HepG2 (cell line): ENCODE results near the gene CEACAM16. TPM values are rescaled to one million over a fixed set of nuclear protein-coding genes. Genes with fewer than 3 reads are reported as not detected.

Experiments
- ATAC-seq: fragments of 200-7000 bp; cut with Tn5 transposase; 3 replicates; pipeline ENCODE4 v1.9.1; 2020; ENCODE audit warnings: mild to moderate bottlenecking, moderate library complexity
- BruUV-seq: library from RNA; stranded (reverse); fragments of 400-500 nt; replicated peaks from 2 replicates; lab custom pipeline; 2021; lab: Mats Ljungman, UMichigan
- CTCF ChIA-PET: fragments of 300-600 bp; formaldehyde crosslinking; extraction: SDS; loops from one replicate; lab custom pipeline; 2021; ENCODE audit warnings: low total read pairs, inconsistent platforms, low intra/inter-chr PET ratio; lab: Yijun Ruan, JAX
- POLR2A ChIA-PET: fragments of 350-600 bp; sonication (Branson Sonifier 250); formaldehyde crosslinking; loops from one replicate; lab custom pipeline; 2020; ENCODE audit warnings: antibody characterized with exemption, inconsistent platforms; lab: Yijun Ruan, JAX
- DNase-seq: peaks from one replicate; pipeline ENCODE4 v3.0.0-alpha.2; 2015; ENCODE audit warnings: low spot score
- FAIRE-seq: peaks from 3 replicates; lab custom pipeline; 2011; peaks lifted over from hg19 to GRCh38; lab: Jason Lieb, UNC
- H2AFZ ChIP-seq: one replicate; pipeline ENCODE4 v1.6.1; 2011; ENCODE audit warnings: low read length, inconsistent platforms
- H3K27ac ChIP-seq: fragments of 300-600 bp; 3 replicates; pipeline ENCODE4 v1.8.0; 2011; ENCODE audit warnings: mixed run types, mild to moderate bottlenecking, mixed read lengths, low read length, inconsistent platforms; ENCODE audit not compliant: insufficient read depth; ENCODE audit errors: extremely low read length
- H3K27me3 ChIP-seq, 2 experiments: fragments of 200-600 bp in 1 of 2; 2 replicates in 1 of 2; 3 replicates in 1 of 2; pipeline versions ENCODE4 v1.6.0 to v1.8.0; 2011; ENCODE audit warnings: low read length in 2 of 2, mild to moderate bottlenecking in 2 of 2, moderate library complexity in 2 of 2, inconsistent platforms in 1 of 2; ENCODE audit not compliant: insufficient read depth in 2 of 2, control insufficient read depth in 1 of 2
- H3K36me3 ChIP-seq, 2 experiments: fragments of 200-600 bp in 1 of 2; replicated peaks in 1 of 2; 2 replicates in 1 of 2; 3 replicates in 1 of 2; pipeline versions ENCODE4 v1.5.1 to v1.8.0; 2011; ENCODE audit warnings: low read length in 2 of 2, inconsistent platforms in 1 of 2; ENCODE audit not compliant: insufficient read depth in 2 of 2, control insufficient read depth in 1 of 2
- H3K4me1 ChIP-seq: 2 replicates; pipeline ENCODE4 v1.5.1; 2012; ENCODE audit warnings: low read length, inconsistent platforms; ENCODE audit not compliant: insufficient read depth
- H3K4me2 ChIP-seq: 2 replicates; pipeline ENCODE4 v1.6.0; 2011; ENCODE audit warnings: low read depth, low read length, inconsistent platforms
- H3K4me3 ChIP-seq, 3 experiments: fragments of 200-600 bp in 1 of 3; sonication (generic), shearing (Covaris generic) in 1 of 3; replicated peaks in 1 of 3; 2 replicates each; pipeline ENCODE4 v1.5.1; 2011 to 2016; ENCODE audit warnings: low read length in 3 of 3, inconsistent platforms in 2 of 3, low read depth in 2 of 3, mild to moderate bottlenecking in 2 of 3, control low read depth in 1 of 3, mixed read lengths in 1 of 3; ENCODE audit not compliant: insufficient read depth in 1 of 3
- H3K79me2 ChIP-seq: one replicate; pipeline ENCODE4 v1.6.1; 2011; ENCODE audit warnings: low read length, inconsistent platforms; ENCODE audit not compliant: insufficient read depth
- H3K9ac ChIP-seq: 2 replicates; pipeline ENCODE4 v1.6.0; 2011; ENCODE audit warnings: mild to moderate bottlenecking, low read depth, low read length, inconsistent platforms; ENCODE audit not compliant: insufficient read depth
- H3K9me3 ChIP-seq: 2 replicates; pipeline ENCODE4 v1.5.1; 2012; ENCODE audit warnings: mild to moderate bottlenecking, low read length
- H4K20me1 ChIP-seq: 2 replicates; pipeline ENCODE4 v1.6.0; 2011; ENCODE audit warnings: inconsistent platforms, mild to moderate bottlenecking, low read length, moderate library complexity; ENCODE audit not compliant: insufficient read depth
- RBFOX2 ChIP-seq: fragments of 200-400 bp; formaldehyde crosslinking; IDR thresholded peaks from 2 replicates; pipeline ENCODE4 v1.6.1; 2017; ENCODE audit warnings: low read depth, mild to moderate bottlenecking, low read length
- RORA ChIP-seq: sonication (generic); formaldehyde crosslinking; IDR thresholded peaks from 2 replicates; pipeline ENCODE4 v1.5.0; 2020; ENCODE audit warnings: mild to moderate bottlenecking, missing genetic modification reagents, moderate library complexity
- TARDBP ChIP-seq: sonication (generic); formaldehyde crosslinking; IDR thresholded peaks from 2 replicates; pipeline ENCODE4 v1.8.0; 2022; ENCODE audit warnings: mild to moderate bottlenecking, missing genetic modification reagents
- ZNF263 ChIP-seq: sonication (generic); formaldehyde crosslinking; IDR thresholded peaks from 2 replicates; pipeline ENCODE4 v1.4.0; 2020; ENCODE audit warnings: missing genetic modification reagents
- WGBS: methylation state at CpG from one replicate; pipeline ENCODE4 v1.1.6; 2017; ENCODE audit warnings: low lambda C conversion rate; 5-methylcytosine and 5-hydroxymethylcytosine counted together
- in situ Hi-C: cut with HindIII; loops from 2 replicates; pipeline ENCODE4 v1.10.0; 2017; ENCODE audit warnings: low pct_unique_long_range_greater_than_20kb; ENCODE audit not compliant: extremely low pct_ligation_motif_present
- intact Hi-C: fragments of 100-400 bp; cut with micrococcal nuclease; formaldehyde crosslinking; loops from one replicate; pipeline ENCODE4 v1.10.0; 2022; ENCODE audit not compliant: unreplicated experiment
- polyA plus RNA-seq, 8 experiments: library from polyadenylated mRNA; depleted of rRNA in 3 of 8; stranded (reverse) in 7 of 8; unstranded in 1 of 8; fragments of >200 nt; fragmentation: Illumina TruSeq in 4 of 8; extraction: Trizol in 4 of 8; gene quantifications; 2 replicates each; pipeline versions ENCODE4 v1.2.1 to v1.2.3, GENCODE V29; 2011 to 2016; ENCODE audit warnings: low read depth in 4 of 8, missing spikeins in 1 of 8, mixed read lengths in 1 of 8; ENCODE audit not compliant: insufficient read depth in 1 of 8
- total RNA-seq, 5 experiments: library from RNA; depleted of rRNA; stranded (reverse); fragments of >200 nt; fragmentation: Illumina TruSeq; extraction: Trizol; gene quantifications; 2 replicates each; pipeline ENCODE4 v1.2.3, GENCODE V29; 2016; ENCODE audit warnings: low read depth in 1 of 5
- TF ChIP-seq, protein P1 (sequence below): sonication (generic); formaldehyde crosslinking; IDR thresholded peaks from 2 replicates; pipeline ENCODE4 v1.8.0; 2022; ENCODE audit warnings: mild to moderate bottlenecking, missing genetic modification reagents, moderate library complexity
- TF ChIP-seq, protein P2 (sequence below): sonication (generic); formaldehyde crosslinking; IDR thresholded peaks from 2 replicates; pipeline ENCODE4 v1.5.0; 2020; ENCODE audit warnings: mild to moderate bottlenecking, missing genetic modification reagents
- TF ChIP-seq, protein P3 (sequence below): sonication (generic); formaldehyde crosslinking; IDR thresholded peaks from 2 replicates; pipeline ENCODE4 v1.5.1; 2020; ENCODE audit warnings: mild to moderate bottlenecking, missing genetic modification reagents, moderate library complexity

CEACAM16 gene
- total and polyA plus RNA-seq, 2 of the 13 experiments (the other 11 are each of a cell fraction or from before 2014, with no cell fraction given) = not detected

DNA sequence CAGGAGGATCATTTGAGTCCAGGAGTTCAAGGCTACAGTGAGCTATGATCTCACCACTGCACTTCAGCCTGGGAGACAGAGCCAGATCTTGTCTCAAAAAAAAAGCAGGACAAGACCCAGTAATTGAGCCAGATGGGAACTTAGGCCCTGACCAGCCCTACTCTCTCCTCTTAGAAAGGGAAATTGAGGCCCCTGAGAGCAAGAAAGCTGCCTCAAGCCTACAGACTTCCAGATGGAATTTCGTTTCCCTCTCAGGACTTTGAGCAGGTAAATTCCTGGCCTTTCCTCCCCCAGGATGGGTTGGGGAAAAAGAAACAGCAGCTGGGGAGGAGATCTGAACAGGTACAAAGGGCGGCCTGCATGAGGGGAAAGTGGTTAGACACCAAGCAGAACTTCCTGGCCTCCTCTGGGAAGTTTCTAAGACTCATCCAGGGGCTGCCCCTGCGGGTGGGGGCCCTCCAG lies 46.0 kb downstream of the CEACAM16 start (continued):
- TF ChIP-seq, protein P1, sequence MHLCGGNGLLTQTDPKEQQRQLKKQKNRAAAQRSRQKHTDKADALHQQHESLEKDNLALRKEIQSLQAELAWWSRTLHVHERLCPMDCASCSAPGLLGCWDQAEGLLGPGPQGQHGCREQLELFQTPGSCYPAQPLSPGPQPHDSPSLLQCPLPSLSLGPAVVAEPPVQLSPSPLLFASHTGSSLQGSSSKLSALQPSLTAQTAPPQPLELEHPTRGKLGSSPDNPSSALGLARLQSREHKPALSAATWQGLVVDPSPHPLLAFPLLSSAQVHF = no peak
- TF ChIP-seq RBFOX2 (no peak), RORA (CRISPR knock-in tag) (no peak), TARDBP (0 out of 2 replicates have a peak, but pooled peaks have one; percentile 14)
- TF ChIP-seq, protein P2, sequence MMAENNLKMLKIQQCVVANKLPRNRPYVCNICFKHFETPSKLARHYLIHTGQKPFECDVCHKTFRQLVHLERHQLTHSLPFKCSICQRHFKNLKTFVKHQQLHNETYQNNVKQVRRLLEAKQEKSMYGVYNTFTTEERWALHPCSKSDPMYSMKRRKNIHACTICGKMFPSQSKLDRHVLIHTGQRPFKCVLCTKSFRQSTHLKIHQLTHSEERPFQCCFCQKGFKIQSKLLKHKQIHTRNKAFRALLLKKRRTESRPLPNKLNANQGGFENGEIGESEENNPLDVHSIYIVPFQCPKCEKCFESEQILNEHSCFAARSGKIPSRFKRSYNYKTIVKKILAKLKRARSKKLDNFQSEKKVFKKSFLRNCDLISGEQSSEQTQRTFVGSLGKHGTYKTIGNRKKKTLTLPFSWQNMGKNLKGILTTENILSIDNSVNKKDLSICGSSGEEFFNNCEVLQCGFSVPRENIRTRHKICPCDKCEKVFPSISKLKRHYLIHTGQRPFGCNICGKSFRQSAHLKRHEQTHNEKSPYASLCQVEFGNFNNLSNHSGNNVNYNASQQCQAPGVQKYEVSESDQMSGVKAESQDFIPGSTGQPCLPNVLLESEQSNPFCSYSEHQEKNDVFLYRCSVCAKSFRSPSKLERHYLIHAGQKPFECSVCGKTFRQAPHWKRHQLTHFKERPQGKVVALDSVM (CRISPR knock-in tag) = peak; percentile 81; the same call in 1 of the 2 replicates

DNA sequence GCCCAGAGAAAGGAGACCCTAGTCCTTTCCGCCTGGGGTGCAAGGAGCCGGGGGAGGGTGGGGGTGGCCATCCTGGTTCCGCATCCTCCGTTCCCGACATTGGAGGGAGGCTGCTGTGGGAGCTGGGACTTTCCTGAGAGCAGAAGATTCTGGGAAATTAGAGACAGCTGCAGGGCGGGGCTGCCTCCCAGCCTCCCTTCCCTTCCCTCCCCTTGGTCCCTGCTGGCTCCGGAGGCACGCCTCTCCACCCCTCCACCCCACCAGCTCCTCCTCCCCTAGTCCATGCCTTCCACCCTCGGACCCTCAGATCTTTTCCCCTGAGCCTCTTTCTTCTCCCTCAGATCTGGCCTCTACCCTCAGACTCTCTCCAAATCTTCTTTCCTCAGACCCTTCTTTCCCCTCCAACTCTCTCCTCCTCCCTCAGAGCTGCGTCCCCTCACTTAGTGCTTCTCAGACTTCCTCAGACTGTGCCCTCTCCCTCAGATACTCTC lies 46.4 kb downstream of the CEACAM16 start:
- Histone ChIP-seq H2AFZ (no peak overlapping the region), H3K79me2 (peaks cover 12% of the 10 kb centered on the region), H3K27ac (no peak overlapping the region), H3K4me2 (peak overlapping the region; percentile 54), H3K9ac (no peak overlapping the region), H3K36me3 (no peaks in the 10 kb centered on the region), H3K4me1 (peaks cover 82% of the 10 kb centered on the region), H3K4me3 (peak overlapping the region in 1 of 3 experiments; percentile 31; a peak in 2 of 6 replicates), H3K27me3 (no peaks in the 10 kb centered on the region; a peak in 1 of 5 replicates), H4K20me1 (no peaks in the 10 kb centered on the region), H3K9me3 (no peaks in the 10 kb centered on the region)
- ATAC-seq (no peak), DNase-seq (no peak), FAIRE-seq (no peak)
- ChIA-PET POLR2A (interaction anchor here (0.9 to 2.0 kb wide), 6 partner anchors 10 to 109 kb away, joined by 3 to 8 read pairs (median 4); partner anchors contain the start of gene NECTIN2), CTCF (no interaction called here)
- in situ Hi-C loops = no loop called here
- TF ChIP-seq ZNF263 (CRISPR knock-in tag) = no peak
- TF ChIP-seq, protein P2 (CRISPR knock-in tag) = peak; percentile 77
- TF ChIP-seq, protein P3, sequence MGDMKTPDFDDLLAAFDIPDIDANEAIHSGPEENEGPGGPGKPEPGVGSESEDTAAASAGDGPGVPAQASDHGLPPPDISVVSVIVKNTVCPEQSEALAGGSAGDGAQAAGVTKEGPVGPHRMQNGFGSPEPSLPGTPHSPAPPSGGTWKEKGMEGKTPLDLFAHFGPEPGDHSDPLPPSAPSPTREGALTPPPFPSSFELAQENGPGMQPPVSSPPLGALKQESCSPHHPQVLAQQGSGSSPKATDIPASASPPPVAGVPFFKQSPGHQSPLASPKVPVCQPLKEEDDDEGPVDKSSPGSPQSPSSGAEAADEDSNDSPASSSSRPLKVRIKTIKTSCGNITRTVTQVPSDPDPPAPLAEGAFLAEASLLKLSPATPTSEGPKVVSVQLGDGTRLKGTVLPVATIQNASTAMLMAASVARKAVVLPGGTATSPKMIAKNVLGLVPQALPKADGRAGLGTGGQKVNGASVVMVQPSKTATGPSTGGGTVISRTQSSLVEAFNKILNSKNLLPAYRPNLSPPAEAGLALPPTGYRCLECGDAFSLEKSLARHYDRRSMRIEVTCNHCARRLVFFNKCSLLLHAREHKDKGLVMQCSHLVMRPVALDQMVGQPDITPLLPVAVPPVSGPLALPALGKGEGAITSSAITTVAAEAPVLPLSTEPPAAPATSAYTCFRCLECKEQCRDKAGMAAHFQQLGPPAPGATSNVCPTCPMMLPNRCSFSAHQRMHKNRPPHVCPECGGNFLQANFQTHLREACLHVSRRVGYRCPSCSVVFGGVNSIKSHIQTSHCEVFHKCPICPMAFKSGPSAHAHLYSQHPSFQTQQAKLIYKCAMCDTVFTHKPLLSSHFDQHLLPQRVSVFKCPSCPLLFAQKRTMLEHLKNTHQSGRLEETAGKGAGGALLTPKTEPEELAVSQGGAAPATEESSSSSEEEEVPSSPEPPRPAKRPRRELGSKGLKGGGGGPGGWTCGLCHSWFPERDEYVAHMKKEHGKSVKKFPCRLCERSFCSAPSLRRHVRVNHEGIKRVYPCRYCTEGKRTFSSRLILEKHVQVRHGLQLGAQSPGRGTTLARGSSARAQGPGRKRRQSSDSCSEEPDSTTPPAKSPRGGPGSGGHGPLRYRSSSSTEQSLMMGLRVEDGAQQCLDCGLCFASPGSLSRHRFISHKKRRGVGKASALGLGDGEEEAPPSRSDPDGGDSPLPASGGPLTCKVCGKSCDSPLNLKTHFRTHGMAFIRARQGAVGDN (CRISPR knock-in tag) = peak; percentile 36; the same call in 1 of the 2 replicates
- BruUV-seq = no TSS peak
- WGBS = 27% methylated on average over 5 of the region's 10 CpGs
- intact Hi-C loops = no loop called here
